CD4-positive, alpha-beta T cell (primary cell): ENCODE data around the gene AFF3. TPM values are rescaled to one million over a fixed set of nuclear protein-coding genes. Genes with fewer than 3 reads are reported as not detected.

Experiments
- ATAC-seq: fragments of 200-7000 bp; cut with Tn5 transposase; one replicate; pipeline ENCODE4 v1.10.0; 2022; ENCODE audit warnings: mild to moderate bottlenecking; ENCODE audit not compliant: poor library complexity
- CTCF ChIA-PET: fragments of 350-600 bp; sonication (Branson Sonifier 250); formaldehyde crosslinking; loops from one replicate; lab custom pipeline; 2021; ENCODE audit warnings: antibody characterized with exemption, inconsistent platforms; lab: Charles Lee
- POLR2A ChIA-PET: fragments of 350-600 bp; sonication (Branson Sonifier 250); formaldehyde crosslinking; loops from one replicate; lab custom pipeline; 2021; ENCODE audit warnings: antibody characterized with exemption, inconsistent platforms; lab: Charles Lee
- DNase-seq, 14 experiments: peaks; one replicate each; pipeline ENCODE4 v3.0.0-alpha.2; 2013 to 2020; ENCODE audit warnings: mixed read lengths in 2 of 14
- H3K27ac ChIP-seq, 2 donors: one replicate each; pipeline versions ENCODE4 v1.5.1 to v1.7.0; 2013; ENCODE audit warnings: low read length in 2 of 2, low read depth in 1 of 2, mild to moderate bottlenecking in 1 of 2
- H3K27me3 ChIP-seq, 2 experiments: 1 replicate in 1 of 2; 2 replicates in 1 of 2; pipeline versions ENCODE4 v1.6.1 to v1.7.0; 2013; ENCODE audit warnings: low read length in 2 of 2, control low read depth in 1 of 2, mild to moderate bottlenecking in 1 of 2, moderate library complexity in 1 of 2; ENCODE audit not compliant: insufficient read depth in 2 of 2, control insufficient read depth in 1 of 2
- H3K36me3 ChIP-seq: one replicate; pipeline ENCODE4 v1.6.1; 2013; ENCODE audit warnings: low read length, control low read depth; ENCODE audit not compliant: insufficient read depth
- H3K4me1 ChIP-seq: one replicate; pipeline ENCODE4 v1.6.1; 2013; ENCODE audit warnings: low read length, control low read depth; ENCODE audit not compliant: insufficient read depth
- H3K4me3 ChIP-seq: one replicate; pipeline ENCODE4 v1.5.1; 2013; ENCODE audit warnings: mild to moderate bottlenecking, low read length, moderate library complexity
- H3K9me3 ChIP-seq, 2 experiments: 1 replicate in 1 of 2; 2 replicates in 1 of 2; pipeline versions ENCODE4 v1.6.1 to v1.7.0; 2013; ENCODE audit warnings: low read length in 2 of 2, mild to moderate bottlenecking in 2 of 2, control low read depth in 1 of 2, moderate library complexity in 1 of 2; ENCODE audit not compliant: control insufficient read depth in 1 of 2, insufficient read depth in 1 of 2
- H3K27ac Mint-ChIP-seq: one replicate; pipeline ENCODE4 v1.8.0; 2020; ENCODE audit warnings: mixed read lengths
- H3K27me3 Mint-ChIP-seq: one replicate; pipeline ENCODE4 v1.8.0; 2021; ENCODE audit warnings: mixed read lengths
- H3K36me3 Mint-ChIP-seq: one replicate; pipeline ENCODE4 v1.8.0; 2021; ENCODE audit warnings: low read depth, mixed read lengths
- H3K4me1 Mint-ChIP-seq: one replicate; pipeline ENCODE4 v1.8.0; 2021; ENCODE audit warnings: low read depth, mixed read lengths
- H3K4me3 Mint-ChIP-seq: one replicate; pipeline ENCODE4 v1.8.0; 2020; ENCODE audit warnings: mild to moderate bottlenecking, mixed read lengths
- H3K9me3 Mint-ChIP-seq: one replicate; pipeline ENCODE4 v1.8.0; 2020; ENCODE audit warnings: mixed read lengths
- intact Hi-C, 2 experiments: fragments of 100-400 bp; cut with DNase I in 1 of 2; cut with micrococcal nuclease in 1 of 2; formaldehyde crosslinking; loops; one replicate each; pipeline versions ENCODE4 v1.15.1 to v1.9.0; 2023 to 2025; cut with DNase I, micrococcal nuclease
- total RNA-seq, 174 experiments: library from RNA in 2 of 174; stranded (reverse) in 2 of 174; gene quantifications; one replicate each; pipeline ENCODE4 v1.2.3 and lab custom pipeline; 2021 to 2026
- TF ChIP-seq, protein P1 (sequence below): fragments of 200-600 bp; IDR thresholded peaks from one replicate; pipeline ENCODE4 v1.8.0; 2022; ENCODE audit warnings: antibody characterized with exemption, mild to moderate bottlenecking

Gene AFF3
- total RNA-seq, 2 experiments from 2014 or later = 15.4 to 15.7 TPM

DNA sequence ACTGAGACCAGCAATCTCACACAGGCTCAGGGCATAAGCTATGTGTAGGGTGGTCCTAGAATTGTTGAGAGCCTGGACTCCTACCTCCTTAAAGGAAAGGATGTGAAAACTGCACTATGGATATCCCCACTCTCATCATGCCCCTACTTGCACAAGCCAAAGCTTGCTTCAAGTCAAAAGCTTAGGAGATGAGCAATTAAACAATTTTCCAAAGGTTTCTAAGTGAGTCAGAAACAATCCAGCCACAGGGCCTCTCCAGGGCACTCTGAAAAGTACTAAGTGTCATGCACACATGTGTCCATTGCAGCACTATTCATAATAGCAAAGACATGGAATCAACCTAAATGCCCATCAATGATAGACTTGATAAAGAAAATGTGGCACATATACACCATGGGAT lies 215.4 kb downstream of the AFF3 start:
- H3K36me3 Mint-ChIP-seq = peaks cover 8% of the 10 kb centered on the region
- H3K9me3 Mint-ChIP-seq = peaks cover 2% of the 10 kb centered on the region
- H3K4me3 Mint-ChIP-seq = no peak overlapping the region
- Histone ChIP-seq H3K4me1 (no peaks in the 10 kb centered on the region), H3K4me3 (no peak overlapping the region), H3K36me3 (no peaks in the 10 kb centered on the region), H3K27ac (no peak overlapping the region), H3K27me3 (no peaks in the 10 kb centered on the region), H3K9me3 (no peaks in the 10 kb centered on the region)
- no peaks in the 10 kb centered on the region for H3K4me1 Mint-ChIP-seq
- ATAC-seq = no peak
- intact Hi-C loops = no loop called here
- ChIA-PET CTCF (no interaction called here), POLR2A (no interaction called here)
- TF ChIP-seq, protein P1, sequence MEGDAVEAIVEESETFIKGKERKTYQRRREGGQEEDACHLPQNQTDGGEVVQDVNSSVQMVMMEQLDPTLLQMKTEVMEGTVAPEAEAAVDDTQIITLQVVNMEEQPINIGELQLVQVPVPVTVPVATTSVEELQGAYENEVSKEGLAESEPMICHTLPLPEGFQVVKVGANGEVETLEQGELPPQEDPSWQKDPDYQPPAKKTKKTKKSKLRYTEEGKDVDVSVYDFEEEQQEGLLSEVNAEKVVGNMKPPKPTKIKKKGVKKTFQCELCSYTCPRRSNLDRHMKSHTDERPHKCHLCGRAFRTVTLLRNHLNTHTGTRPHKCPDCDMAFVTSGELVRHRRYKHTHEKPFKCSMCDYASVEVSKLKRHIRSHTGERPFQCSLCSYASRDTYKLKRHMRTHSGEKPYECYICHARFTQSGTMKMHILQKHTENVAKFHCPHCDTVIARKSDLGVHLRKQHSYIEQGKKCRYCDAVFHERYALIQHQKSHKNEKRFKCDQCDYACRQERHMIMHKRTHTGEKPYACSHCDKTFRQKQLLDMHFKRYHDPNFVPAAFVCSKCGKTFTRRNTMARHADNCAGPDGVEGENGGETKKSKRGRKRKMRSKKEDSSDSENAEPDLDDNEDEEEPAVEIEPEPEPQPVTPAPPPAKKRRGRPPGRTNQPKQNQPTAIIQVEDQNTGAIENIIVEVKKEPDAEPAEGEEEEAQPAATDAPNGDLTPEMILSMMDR = no peak
- no peak overlapping the region for H3K27ac Mint-ChIP-seq
- DNase-seq = no peak
- H3K27me3 Mint-ChIP-seq = no peaks in the 10 kb centered on the region

DNA sequence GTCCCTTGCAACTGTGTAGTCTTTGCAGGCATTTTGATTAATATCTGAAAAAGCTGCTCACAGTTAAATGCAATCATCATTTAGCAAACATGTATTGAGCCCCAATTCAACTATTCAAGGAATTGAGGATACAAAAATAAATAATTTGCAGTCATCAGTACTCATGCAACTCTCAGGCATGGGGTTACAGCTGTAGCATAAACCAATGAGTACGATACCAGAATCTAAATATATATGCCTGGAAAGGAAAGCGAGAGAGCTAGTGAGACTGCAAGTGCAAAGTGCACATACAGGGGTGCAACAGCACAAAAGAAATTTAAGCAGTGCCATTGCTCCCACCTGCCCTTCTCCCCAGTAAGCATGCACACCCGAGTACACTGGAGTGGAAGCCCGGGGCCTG lies 216.4 kb downstream of the AFF3 start:
- ChIA-PET CTCF (interaction anchor here (0.8 kb wide), 1 partner anchor 12 kb away, joined by 3 read pairs; no protein-coding TSS in a partner anchor), POLR2A (no interaction called here)
- Mint-ChIP-seq H3K4me3 (no peak overlapping the region), H3K27ac (no peak overlapping the region), H3K27me3 (no peaks in the 10 kb centered on the region), H3K4me1 (no peaks in the 10 kb centered on the region), H3K9me3 (peaks cover 5% of the 10 kb centered on the region), H3K36me3 (peaks cover 11% of the 10 kb centered on the region)
- H3K27me3 ChIP-seq = no peaks in the 10 kb centered on the region
- no peaks in the 10 kb centered on the region for H3K9me3 ChIP-seq
- ATAC-seq (no peak), DNase-seq (no peak)
- intact Hi-C loops = no loop called here
- TF ChIP-seq, protein P1 = no peak
- H3K4me1 ChIP-seq = no peaks in the 10 kb centered on the region
- no peak overlapping the region for H3K27ac ChIP-seq
- no peak overlapping the region for H3K4me3 ChIP-seq
- H3K36me3 ChIP-seq = no peaks in the 10 kb centered on the region

DNA sequence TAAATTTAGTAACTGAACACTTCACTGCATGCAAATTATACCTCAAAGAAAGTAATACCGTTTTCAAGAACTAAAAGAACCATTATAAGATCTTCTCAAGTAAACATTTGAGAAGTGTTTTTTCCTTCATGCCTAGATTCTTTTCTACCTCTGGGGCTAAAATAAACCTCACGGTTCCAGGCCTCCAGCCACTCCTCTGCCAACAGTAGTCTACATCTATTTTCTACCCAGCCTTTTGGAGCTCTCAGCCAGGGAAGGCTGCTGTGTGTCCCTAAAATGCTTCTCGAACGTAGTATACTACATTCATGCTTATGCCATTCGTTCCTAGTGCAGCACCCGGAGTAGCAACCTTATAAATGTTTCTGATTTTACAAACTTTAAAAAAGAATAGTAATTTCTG lies 219.7 kb downstream of the AFF3 start:
- Mint-ChIP-seq H3K27ac (no peak overlapping the region), H3K4me1 (no peaks in the 10 kb centered on the region), H3K27me3 (no peaks in the 10 kb centered on the region), H3K36me3 (peaks cover 11% of the 10 kb centered on the region), H3K9me3 (peaks cover 5% of the 10 kb centered on the region), H3K4me3 (no peak overlapping the region)
- no peak overlapping the region for H3K27ac ChIP-seq
- DNase-seq (no peak), ATAC-seq (no peak)
- H3K9me3 ChIP-seq = no peaks in the 10 kb centered on the region
- H3K36me3 ChIP-seq = no peaks in the 10 kb centered on the region
- H3K4me1 ChIP-seq = no peaks in the 10 kb centered on the region
- ChIA-PET POLR2A (no interaction called here), CTCF (no interaction called here)
- H3K27me3 ChIP-seq = no peaks in the 10 kb centered on the region
- no peak overlapping the region for H3K4me3 ChIP-seq
- TF ChIP-seq, protein P1 = no peak
- intact Hi-C loops = no loop called here
